Measurements from ENCODE around the gene LRP1.

Gene LRP1

GRCh38 chr12:57227315-57228115 is 99.2 kb downstream of the LRP1 start:
- ATAC-seq, result no peak

- peak; percentile 4 to 12 for ATAC-seq
Observed at GRCh38 chr12:57229046-57229633, 100.9 kb downstream of the LRP1 start.

GRCh38 chr12:57229634-57230380 is 101.5 kb downstream of the LRP1 start, which contains the start of gene SHMT2:
SHMT2 (plus strand) TSS chr12:57229711; CDS start chr12:57229779, 68 bp downstream.
- ATAC-seq, result peak; percentile 58 to 62

GRCh38 chr12:57230381-57231155 is 102.3 kb downstream of the LRP1 start:
- no peak for ATAC-seq

- ATAC-seq, result no peak
Observed at GRCh38 chr12:57231276-57232021, 103.2 kb downstream of the LRP1 start.

- ATAC-seq, result no peak
Observed at GRCh38 chr12:57232156-57232756, 104.0 kb downstream of the LRP1 start.

- no peak for ATAC-seq
Observed at GRCh38 chr12:57233357-57234232, 105.3 kb downstream of the LRP1 start.

GRCh38 chr12:57234233-57234570 is 105.9 kb downstream of the LRP1 start:
- ATAC-seq, result no peak

GRCh38 chr12:57234571-57235016 is 106.3 kb downstream of the LRP1 start:
- no peak for ATAC-seq

- ATAC-seq, result peak; percentile 7 to 11
Observed at GRCh38 chr12:57235017-57235727, 106.9 kb downstream of the LRP1 start.

- ATAC-seq, result no peak
Observed at GRCh38 chr12:57235728-57236131, 107.4 kb downstream of the LRP1 start.

- no peak for ATAC-seq
Observed at GRCh38 chr12:57236201-57236924, 108.1 kb downstream of the LRP1 start.

- no peak for ATAC-seq
Observed at GRCh38 chr12:57236925-57237595, 108.8 kb downstream of the LRP1 start.

GRCh38 chr12:57237596-57237931 is 109.3 kb downstream of the LRP1 start:
- ATAC-seq, result no peak

GRCh38 chr12:57237932-57238853 is 109.9 kb downstream of the LRP1 start:
- ATAC-seq, result no peak

- ATAC-seq, result peak; percentile 50 to 56
Observed at GRCh38 chr12:57238854-57239554, 110.7 kb downstream of the LRP1 start.

GRCh38 chr12:57239587-57240065 is 111.3 kb downstream of the LRP1 start:
- ATAC-seq, result peak in 1 of 2 donors; percentile 0
